H4 (cell line): ENCODE data around the gene DCAKD. TPM values are rescaled to one million over a fixed set of nuclear protein-coding genes. Genes with fewer than 3 reads are reported as not detected.

Source experiments
- DNase-seq: peaks from one replicate; pipeline ENCODE4 v3.0.0-alpha.2; 2015; ENCODE audit warnings: low spot score
- total RNA-seq: library from RNA; depleted of rRNA; stranded (reverse); fragments of >200 nt; shearing (Covaris generic); gene quantifications from 2 replicates; pipeline ENCODE4 v1.2.3, GENCODE V29; 2014; rRNA removed

DCAKD gene
- total RNA-seq, 1 experiment from 2014 or later: 39.8 TPM

GRCh38 chr17:44976206-44976605 lies 75.2 kb downstream of the DCAKD start:
- no peak for DNase-seq

Other genes with a start within 250 kb of the DCAKD start
- gene GJC1, start 221.3 kb downstream of the DCAKD start, total RNA-seq: 8.2 and 8.8 TPM in 2 replicates
- not detected in 2 replicates for gene HIGD1B, start 203.7 kb downstream of the DCAKD start, total RNA-seq
- gene EFTUD2, start 152.2 kb downstream of the DCAKD start, total RNA-seq: 120 and 173 TPM in 2 replicates
- not detected in 2 replicates for gene GFAP, start 136.1 kb downstream of the DCAKD start, total RNA-seq
- 4.5 and 4.9 TPM in 2 replicates for gene KIF18B, start 103.9 kb downstream of the DCAKD start, total RNA-seq
- gene C1QL1, start 83.3 kb downstream of the DCAKD start, total RNA-seq: 5.3 and 7.1 TPM in 2 replicates
- 119 and 163 TPM in 2 replicates for gene NMT1, start 9.7 kb upstream of the DCAKD start, total RNA-seq
- gene PLCD3, start 80.9 kb upstream of the DCAKD start, total RNA-seq: 21.0 and 157 TPM in 2 replicates
- gene ACBD4, start 84.1 kb upstream of the DCAKD start, total RNA-seq: 2.1 and 2.6 TPM in 2 replicates
- 4.9 and 6.5 TPM in 2 replicates for gene HEXIM1, start 96.8 kb upstream of the DCAKD start, total RNA-seq
- gene HEXIM2, start 110.2 kb upstream of the DCAKD start, total RNA-seq: 5.8 and 10.7 TPM in 2 replicates
- 4.4 and 6.7 TPM in 2 replicates for gene FMNL1, start 170.3 kb upstream of the DCAKD start, total RNA-seq
- gene SPATA32, start 210.5 kb upstream of the DCAKD start, total RNA-seq: 0.21 TPM in 1 of 2 replicates, not detected in the other